ENCODE data around the gene LY6G6F. TPM values are rescaled to one million over a fixed set of nuclear protein-coding genes. Genes with fewer than 3 reads are reported as not detected.

LY6G6F gene
- total RNA-seq, 1 experiment from 2014 or later = not detected

Other genes starting within 250 kb of the LY6G6F start
- 5.8 to 6.5 TPM (median 6.2 TPM) in 5 replicates for gene MICB, start 208.7 kb upstream of the LY6G6F start, total RNA-seq (2022; extraction: Qiagen RNA extraction)
- gene MCCD1, start 177.9 kb upstream of the LY6G6F start, total RNA-seq (2022; extraction: Qiagen RNA extraction) = not detected in 5 replicates
- 340 to 418 TPM (median 347 TPM) in 5 replicates for gene DDX39B, start 164.9 kb upstream of the LY6G6F start, total RNA-seq (2022; extraction: Qiagen RNA extraction)
- gene ATP6V1G2, start 160.3 kb upstream of the LY6G6F start, total RNA-seq (2022; extraction: Qiagen RNA extraction) = 0.62 to 1.1 TPM (median 0.93 TPM) in 5 replicates
- 9.5 to 13.0 TPM (median 12.6 TPM) in 5 replicates for gene NFKBIL1, start 159.3 kb upstream of the LY6G6F start, total RNA-seq (2022; extraction: Qiagen RNA extraction)
- 0.07 to 0.23 TPM (median 0.08 TPM) in 3 of 5 replicates, not detected in the others for gene LTA, start 134.6 kb upstream of the LY6G6F start, total RNA-seq (2022; extraction: Qiagen RNA extraction)
- gene TNF, start 131.3 kb upstream of the LY6G6F start, total RNA-seq (2022; extraction: Qiagen RNA extraction) = 0.07 to 0.08 TPM in 2 of 5 replicates, not detected in the others
- 0.12 to 0.49 TPM (median 0.14 TPM) in 4 of 5 replicates, not detected in the other for gene LTB, start 124.4 kb upstream of the LY6G6F start, total RNA-seq (2022; extraction: Qiagen RNA extraction)
- 0.14 to 0.41 TPM (median 0.29 TPM) in 5 replicates for gene LST1, start 120.6 kb upstream of the LY6G6F start, total RNA-seq (2022; extraction: Qiagen RNA extraction)
- gene NCR3, start 113.9 kb upstream of the LY6G6F start, total RNA-seq (2022; extraction: Qiagen RNA extraction) = not detected in 5 replicates
- not detected in 5 replicates for gene AIF1, start 91.6 kb upstream of the LY6G6F start, total RNA-seq (2022; extraction: Qiagen RNA extraction)
- 66.2 to 87.9 TPM (median 84.6 TPM) in 5 replicates for gene PRRC2A, start 86.2 kb upstream of the LY6G6F start, total RNA-seq (2022; extraction: Qiagen RNA extraction)
- gene BAG6, start 54.2 kb upstream of the LY6G6F start, total RNA-seq (2022; extraction: Qiagen RNA extraction) = 117 to 150 TPM (median 136 TPM) in 5 replicates
- gene APOM, start 51.0 kb upstream of the LY6G6F start, total RNA-seq (2022; extraction: Qiagen RNA extraction) = 2.9 to 3.7 TPM (median 3.1 TPM) in 5 replicates
- gene C6orf47, start 46.1 kb upstream of the LY6G6F start, total RNA-seq (2022; extraction: Qiagen RNA extraction) = 11.3 to 12.4 TPM (median 11.9 TPM) in 5 replicates
- 7.8 to 11.3 TPM (median 10.1 TPM) in 5 replicates for gene GPANK1, start 41.9 kb upstream of the LY6G6F start, total RNA-seq (2022; extraction: Qiagen RNA extraction)
- 169 to 183 TPM (median 179 TPM) in 5 replicates for gene CSNK2B, start 40.8 kb upstream of the LY6G6F start, total RNA-seq (2022; extraction: Qiagen RNA extraction)
- gene LY6G5B, start 36.9 kb upstream of the LY6G6F start, total RNA-seq (2022; extraction: Qiagen RNA extraction) = 2.7 to 4.2 TPM (median 3.2 TPM) in 5 replicates
- gene LY6G5C, start 25.8 kb upstream of the LY6G6F start, total RNA-seq (2022; extraction: Qiagen RNA extraction) = 1.2 to 1.7 TPM (median 1.4 TPM) in 5 replicates
- 14.2 to 17.5 TPM (median 16.7 TPM) in 5 replicates for gene ABHD16A, start 3.5 kb upstream of the LY6G6F start, total RNA-seq (2022; extraction: Qiagen RNA extraction)
- gene LY6G6D, start 8.5 kb downstream of the LY6G6F start, total RNA-seq (2022; extraction: Qiagen RNA extraction) = not detected in 5 replicates
- 0.08 to 0.14 TPM (median 0.09 TPM) in 3 of 5 replicates, not detected in the others for gene LY6G6C, start 14.9 kb downstream of the LY6G6F start, total RNA-seq (2022; extraction: Qiagen RNA extraction)
- gene MPIG6B, start 16.5 kb downstream of the LY6G6F start, total RNA-seq (2022; extraction: Qiagen RNA extraction) = not detected in 5 replicates
- gene DDAH2, start 22.4 kb downstream of the LY6G6F start, total RNA-seq (2022; extraction: Qiagen RNA extraction) = 25.2 to 32.8 TPM (median 28.6 TPM) in 5 replicates
- 467 to 486 TPM (median 475 TPM) in 5 replicates for gene CLIC1, start 29.7 kb downstream of the LY6G6F start, total RNA-seq (2022; extraction: Qiagen RNA extraction)
- gene MSH5, start 33.1 kb downstream of the LY6G6F start, total RNA-seq (2022; extraction: Qiagen RNA extraction) = 10.5 to 14.8 TPM (median 11.7 TPM) in 5 replicates
- 1.6 to 4.2 TPM (median 3.1 TPM) in 5 replicates for gene SAPCD1, start 55.8 kb downstream of the LY6G6F start, total RNA-seq (2022; extraction: Qiagen RNA extraction)
- gene VWA7, start 70.5 kb downstream of the LY6G6F start, total RNA-seq (2022; extraction: Qiagen RNA extraction) = 1.3 to 1.9 TPM (median 1.5 TPM) in 5 replicates
- 49.3 to 54.8 TPM (median 53.0 TPM) in 5 replicates for gene VARS1, start 88.9 kb downstream of the LY6G6F start, total RNA-seq (2022; extraction: Qiagen RNA extraction)
- 43.6 to 61.8 TPM (median 59.8 TPM) in 5 replicates for gene LSM2, start 100.1 kb downstream of the LY6G6F start, total RNA-seq (2022; extraction: Qiagen RNA extraction)
- 1.2 to 1.7 TPM (median 1.4 TPM) in 5 replicates for gene HSPA1L, start 108.4 kb downstream of the LY6G6F start, total RNA-seq (2022; extraction: Qiagen RNA extraction)
- gene HSPA1A, start 108.7 kb downstream of the LY6G6F start, total RNA-seq (2022; extraction: Qiagen RNA extraction) = 132 to 240 TPM (median 186 TPM) in 5 replicates
- gene HSPA1B, start 120.9 kb downstream of the LY6G6F start, total RNA-seq (2022; extraction: Qiagen RNA extraction) = 94.0 to 169 TPM (median 135 TPM) in 5 replicates
- 24.3 to 33.7 TPM (median 27.9 TPM) in 5 replicates for gene NEU1, start 156.0 kb downstream of the LY6G6F start, total RNA-seq (2022; extraction: Qiagen RNA extraction)
- 0.05 TPM in 3 of 5 replicates, not detected in the others for gene SLC44A4, start 172.1 kb downstream of the LY6G6F start, total RNA-seq (2022; extraction: Qiagen RNA extraction)
- 21.5 to 29.0 TPM (median 26.5 TPM) in 5 replicates for gene EHMT2, start 190.8 kb downstream of the LY6G6F start, total RNA-seq (2022; extraction: Qiagen RNA extraction)
- 2.9 to 4.5 TPM (median 3.8 TPM) in 5 replicates for gene ZBTB12, start 195.2 kb downstream of the LY6G6F start, total RNA-seq (2022; extraction: Qiagen RNA extraction)
- 0.20 to 0.34 TPM (median 0.23 TPM) in 5 replicates for gene C2, start 220.9 kb downstream of the LY6G6F start, total RNA-seq (2022; extraction: Qiagen RNA extraction)
- gene CFB, start 239.2 kb downstream of the LY6G6F start, total RNA-seq (2022; extraction: Qiagen RNA extraction) = 1.3 to 3.0 TPM (median 2.0 TPM) in 5 replicates

Measured in A549 treated with AZD2906 at 1 μM for 4 hours (cell line).